ENCODE results near the gene PRTFDC1. TPM values are rescaled to one million over a fixed set of nuclear protein-coding genes. Genes with fewer than 3 reads are reported as not detected.

The PRTFDC1 gene
- total and polyA plus RNA-seq, 2 donors (not counting 3 experiments of a cell fraction or from before 2014, with no cell fraction given), result 22.0 to 27.0 TPM

- no peak for DNase-seq (ENCODE audit: low read depth, low spot score)
- no peak overlapping the region for H3K27ac ChIP-seq (ENCODE audit: insufficient read depth, low read depth, low read length)
- no peak for FAIRE-seq
- no peaks in the 10 kb centered on the region for H4K20me1 ChIP-seq (replicated peaks; ENCODE audit: control insufficient read depth, extremely low read depth, insufficient read depth, low read length)
- no peaks in the 10 kb centered on the region for H3K9me1 ChIP-seq (replicated peaks; ENCODE audit: control insufficient read depth, extremely low read depth, insufficient read depth, low read length)
- ChIA-PET CTCF (interaction anchor here (2.2 kb wide), 1 partner anchor 13 kb away, joined by 6 read pairs; no protein-coding TSS in a partner anchor), POLR2A (no interaction called here)
- intact Hi-C loops (cut with micrococcal nuclease) (no loop called here), dilution Hi-C loops (cut with MboI; ENCODE audit: extremely low pct_ligation_motif_present, low sequenced_read_pairs) (no loop called here)
- no peak for TF ChIP-seq CTCF (IDR thresholded peaks at IDR 0.05; ENCODE audit: extremely low read depth in 1 of 2, insufficient read depth in 1 of 2, low read depth in 1 of 2, low read length in 2 of 2)
- TF ChIP-seq FOS (IDR thresholded peaks at IDR 0.05; ENCODE audit: borderline replicate concordance, insufficient read depth, low read length), result no peak
- no peak for TF ChIP-seq JUN (IDR thresholded peaks at IDR 0.05; ENCODE audit: borderline replicate concordance, insufficient read depth, insufficient read length, low read depth)
- no peak overlapping the region for H2AFZ ChIP-seq (ENCODE audit: low read depth, low read length)
- no peaks in the 10 kb centered on the region for H3K9me3 ChIP-seq (replicated peaks; ENCODE audit: control insufficient read depth, insufficient read depth, low read length)
- no peak overlapping the region for H3K4me2 ChIP-seq (ENCODE audit: insufficient read depth, low read length)
- no TSS peak for BruUV-seq (replicated peaks)
- H3K27me3 ChIP-seq (ENCODE audit: control insufficient read depth in 2 of 2, insufficient read depth in 2 of 2, low read length in 2 of 2), result no peaks in the 10 kb centered on the region
- no peak overlapping the region for H3K4me3 ChIP-seq (replicated peaks in 1 of 3; ENCODE audit: insufficient read depth in 1 of 3, low read depth in 1 of 3, low read length in 3 of 3)
- no peaks in the 10 kb centered on the region for H3K79me2 ChIP-seq (ENCODE audit: control insufficient read depth, insufficient read depth, low read length)
- H3K9ac ChIP-seq (replicated peaks; ENCODE audit: extremely low read depth, insufficient read depth, low read length), result no peak overlapping the region
- H3K4me1 ChIP-seq (ENCODE audit: control insufficient read depth, extremely low read depth, insufficient read depth, low read length), result peaks cover 8% of the 10 kb centered on the region
- H3K36me3 ChIP-seq (ENCODE audit: control insufficient read depth in 2 of 2, extremely low read depth in 1 of 2, insufficient read depth in 2 of 2, low read length in 2 of 2), result no peaks in the 10 kb centered on the region
Measured at GRCh38 chr10:24916365-24916764, 36.0 kb downstream of the PRTFDC1 start.

- intact Hi-C loops (cut with micrococcal nuclease), result no loop called here
- DNase-seq (ENCODE audit: low read depth, low spot score) (no peak), FAIRE-seq (no peak)
- Histone ChIP-seq H3K4me3 (replicated peaks in 1 of 3; ENCODE audit: insufficient read depth in 1 of 3, low read depth in 1 of 3, low read length in 3 of 3) (no peak overlapping the region), H3K9ac (replicated peaks; ENCODE audit: extremely low read depth, insufficient read depth, low read length) (no peak overlapping the region), H3K4me2 (ENCODE audit: insufficient read depth, low read length) (no peak overlapping the region), H2AFZ (ENCODE audit: low read depth, low read length) (no peak overlapping the region), H3K36me3 (ENCODE audit: control insufficient read depth in 2 of 2, extremely low read depth in 1 of 2, insufficient read depth in 2 of 2, low read length in 2 of 2) (no peaks in the 10 kb centered on the region), H3K79me2 (ENCODE audit: control insufficient read depth, insufficient read depth, low read length) (no peaks in the 10 kb centered on the region), H3K4me1 (ENCODE audit: control insufficient read depth, extremely low read depth, insufficient read depth, low read length) (no peaks in the 10 kb centered on the region), H3K9me1 (replicated peaks; ENCODE audit: control insufficient read depth, extremely low read depth, insufficient read depth, low read length) (no peaks in the 10 kb centered on the region), H3K27me3 (ENCODE audit: control insufficient read depth in 2 of 2, insufficient read depth in 2 of 2, low read length in 2 of 2) (no peaks in the 10 kb centered on the region), H3K9me3 (replicated peaks; ENCODE audit: control insufficient read depth, insufficient read depth, low read length) (no peaks in the 10 kb centered on the region), H3K27ac (ENCODE audit: insufficient read depth, low read depth, low read length) (no peak overlapping the region), H4K20me1 (replicated peaks; ENCODE audit: control insufficient read depth, extremely low read depth, insufficient read depth, low read length) (no peaks in the 10 kb centered on the region)
- TF ChIP-seq CTCF (IDR thresholded peaks at IDR 0.05; ENCODE audit: extremely low read depth in 1 of 2, insufficient read depth in 1 of 2, low read depth in 1 of 2, low read length in 2 of 2), result no peak
- no peak for TF ChIP-seq MAX (IDR thresholded peaks at IDR 0.05; ENCODE audit: insufficient read depth, insufficient read length)
- TF ChIP-seq POLR2A (IDR thresholded peaks at IDR 0.05; ENCODE audit: low read depth, low read length), result no peak
- TF ChIP-seq FOS (IDR thresholded peaks at IDR 0.05; ENCODE audit: borderline replicate concordance, insufficient read depth, low read length), result no peak
- no peak for TF ChIP-seq EZH2 (IDR thresholded peaks at IDR 0.05; ENCODE audit: borderline replicate concordance, low read depth, low read length, severe bottlenecking)
- no peak for TF ChIP-seq POLR2AphosphoS5 (IDR thresholded peaks at IDR 0.05; ENCODE audit: insufficient read depth, low read depth, low read length)
- no peak for TF ChIP-seq JUN (IDR thresholded peaks at IDR 0.05; ENCODE audit: borderline replicate concordance, insufficient read depth, insufficient read length, low read depth)
- TF ChIP-seq MYC (IDR thresholded peaks at IDR 0.05; ENCODE audit: low read depth, low read length), result no peak
- no peak for TF ChIP-seq GATA2 (IDR thresholded peaks at IDR 0.05; ENCODE audit: insufficient read depth, insufficient read length, low read depth, low read length)
- dilution Hi-C loops (cut with MboI; ENCODE audit: extremely low pct_ligation_motif_present, low sequenced_read_pairs), result no loop called here
- no TSS peak for BruUV-seq (replicated peaks)
- ChIA-PET POLR2A (no interaction called here), CTCF (interaction anchor here (2.2 kb wide), 1 partner anchor 14 kb away, joined by 6 read pairs; no protein-coding TSS in a partner anchor)
Measured at GRCh38 chr10:24915304-24915703, 37.1 kb downstream of the PRTFDC1 start.

Data from endothelial cell of umbilical vein (primary cell).